B cell (primary cell): ENCODE measurements around the gene PIP5KL1. TPM values are rescaled to one million over a fixed set of nuclear protein-coding genes. Genes with fewer than 3 reads are reported as not detected.

Experiments used
- ATAC-seq: fragments of 200-7000 bp; cut with Tn5 transposase; one replicate; pipeline ENCODE4 v1.10.0; 2021; ENCODE audit warnings: low read depth, mild to moderate bottlenecking, moderate number of reproducible peaks, moderate library complexity
- CTCF ChIA-PET: fragments of 350-600 bp; sonication (Branson Sonifier 250); formaldehyde crosslinking; loops from one replicate; lab custom pipeline; 2021; ENCODE audit warnings: antibody characterized with exemption, inconsistent platforms; lab: Charles Lee
- POLR2A ChIA-PET: fragments of 350-600 bp; sonication (Branson Sonifier 250); formaldehyde crosslinking; loops from one replicate; lab custom pipeline; 2021; ENCODE audit warnings: antibody characterized with exemption; lab: Charles Lee
- DNase-seq: peaks from one replicate; pipeline ENCODE4 v3.0.0; 2013
- H2AFZ ChIP-seq: 2 replicates; pipeline ENCODE4 v1.6.1; 2012; ENCODE audit warnings: mild to moderate bottlenecking, low read depth, low read length; ENCODE audit not compliant: insufficient read depth, poor library complexity, severe bottlenecking
- H3K27ac ChIP-seq, 2 donors: 1 replicate in 1 of 2; 2 replicates in 1 of 2; pipeline ENCODE4 v1.5.1; 2012 to 2013; ENCODE audit warnings: low read length in 2 of 2, mild to moderate bottlenecking in 2 of 2, moderate library complexity in 1 of 2
- H3K27me3 ChIP-seq, 4 experiments: fragments of 200-600 bp in 1 of 4; sonication (generic) in 1 of 4; replicated peaks in 1 of 4; 1 replicate in 2 of 4; 2 replicates in 2 of 4; pipeline versions ENCODE4 v1.6.1 to v1.7.0; 2013 to 2016; ENCODE audit warnings: low read length in 3 of 4, mild to moderate bottlenecking in 2 of 4, mixed read lengths in 1 of 4, moderate library complexity in 1 of 4; ENCODE audit not compliant: insufficient read depth in 4 of 4, control insufficient read depth in 3 of 4; ENCODE audit errors: control extremely low read depth in 1 of 4
- H3K36me3 ChIP-seq, 2 experiments: replicated peaks in 1 of 2; 1 replicate in 1 of 2; 2 replicates in 1 of 2; pipeline versions ENCODE4 v1.6.1 to v1.7.1; 2013; ENCODE audit warnings: low read length in 1 of 2; ENCODE audit not compliant: insufficient read depth in 2 of 2, control insufficient read depth in 1 of 2; ENCODE audit errors: control extremely low read depth in 1 of 2, extremely low read depth in 1 of 2
- H3K4me1 ChIP-seq, 2 donors: fragments of 200-600 bp in 1 of 2; sonication (generic) in 1 of 2; 1 replicate in 1 of 2; 2 replicates in 1 of 2; pipeline versions ENCODE4 v1.5.1 to v1.6.1; 2013 to 2017; ENCODE audit warnings: low read length in 2 of 2; ENCODE audit not compliant: control insufficient read depth in 2 of 2, insufficient read depth in 2 of 2
- H3K4me2 ChIP-seq: replicated peaks from 2 replicates; pipeline ENCODE3; 2012; ENCODE audit warnings: mild to moderate bottlenecking, low read depth, low read length; ENCODE audit not compliant: poor library complexity, severe bottlenecking
- H3K4me3 ChIP-seq, 5 experiments: fragments of 200-600 bp in 1 of 5; sonication (generic) in 1 of 5; 1 replicate in 3 of 5; 2 replicates in 2 of 5; pipeline versions ENCODE4 v1.5.1 to v1.7.0; 2011 to 2016; ENCODE audit warnings: low read length in 4 of 5, mild to moderate bottlenecking in 4 of 5, low read depth in 2 of 5, control low read depth in 1 of 5, moderate library complexity in 1 of 5; ENCODE audit not compliant: insufficient read depth in 1 of 5; ENCODE audit errors: control extremely low read depth in 1 of 5, extremely low read depth in 1 of 5
- H3K79me2 ChIP-seq: fragments of 200-600 bp; sonication (generic); one replicate; pipeline ENCODE4 v1.6.0; 2016; ENCODE audit warnings: low read length; ENCODE audit not compliant: control insufficient read depth, insufficient read depth
- H3K9ac ChIP-seq: fragments of 200-600 bp; sonication (generic); 2 replicates; pipeline ENCODE4 v1.6.1; 2017; ENCODE audit warnings: mild to moderate bottlenecking, low read length, moderate library complexity
- H3K9me3 ChIP-seq, 3 donors: one replicate each; pipeline versions ENCODE4 v1.6.1 to v1.7.1; 2013; ENCODE audit warnings: low read length in 2 of 3; ENCODE audit not compliant: control insufficient read depth in 2 of 3, insufficient read depth in 1 of 3; ENCODE audit errors: control extremely low read depth in 1 of 3
- H4K20me1 ChIP-seq: 2 replicates; pipeline ENCODE4 v1.6.0; 2012; ENCODE audit warnings: mild to moderate bottlenecking, low read length; ENCODE audit not compliant: insufficient read depth, control insufficient read depth, poor library complexity, severe bottlenecking
- H3K27ac Mint-ChIP-seq: one replicate; pipeline ENCODE4 v1.8.0; 2021; ENCODE audit warnings: mixed read lengths
- H3K27me3 Mint-ChIP-seq: one replicate; pipeline ENCODE4 v1.8.0; 2021; ENCODE audit warnings: mixed read lengths
- H3K4me1 Mint-ChIP-seq: one replicate; pipeline ENCODE4 v1.8.0; 2021; ENCODE audit warnings: mixed read lengths
- H3K4me3 Mint-ChIP-seq: one replicate; pipeline ENCODE4 v1.8.0; 2021; ENCODE audit warnings: mixed read lengths
- H3K9me3 Mint-ChIP-seq: one replicate; pipeline ENCODE4 v1.8.0; 2022; ENCODE audit warnings: mixed read lengths; ENCODE audit not compliant: insufficient read depth
- CTCF ChIP-seq: fragments of 200-600 bp; IDR thresholded peaks from one replicate; pipeline ENCODE4 v1.8.0; 2022; ENCODE audit warnings: antibody characterized with exemption, mild to moderate bottlenecking
- EZH2 ChIP-seq: IDR thresholded peaks from 2 replicates; pipeline ENCODE4 v1.6.1; 2012; ENCODE audit warnings: borderline replicate concordance, low read depth, mild to moderate bottlenecking, moderate library complexity, low read length; ENCODE audit not compliant: insufficient read depth, poor library complexity, severe bottlenecking
- WGBS: methylation state at CpG from one replicate; pipeline ENCODE4 v1.1.5; 2013; ENCODE audit warnings: missing lambda C conversion rate; ENCODE audit not compliant: insufficient coverage; 5-methylcytosine and 5-hydroxymethylcytosine counted together
- intact Hi-C: fragments of 100-400 bp; cut with micrococcal nuclease; formaldehyde crosslinking; loops from one replicate; pipeline ENCODE4 v1.10.0; 2022
- polyA plus RNA-seq: library from polyadenylated mRNA; depleted of rRNA; stranded (reverse); fragments of >200 nt; gene quantifications from 2 replicates; pipeline ENCODE4 v1.2.3, GENCODE V29; 2012
- total RNA-seq, 2 donors: library from RNA; stranded (reverse); fragments of 120-200 nt in 1 of 2; gene quantifications; 1 replicate in 1 of 2; 2 replicates in 1 of 2; pipeline versions ENCODE4 v1.2.3 to v1.2.4, GENCODE V29; 2013 to 2022

PIP5KL1 gene
- total and polyA plus RNA-seq, 2 donors (not counting 1 experiment from before 2014, with no cell fraction given): 0.75 to 1.4 TPM

GRCh38 chr9:127876764-127877562 is 53.6 kb downstream of the PIP5KL1 start:
- Histone ChIP-seq H3K9me3 (no peaks in the 10 kb centered on the region), H3K27ac (no peak overlapping the region), H3K36me3 (no peaks in the 10 kb centered on the region), H3K4me1 (peaks cover 21 to 30% of the 10 kb centered on the region in 2 donors), H3K4me2 (peak overlapping the region; percentile 79), H3K9ac (peak overlapping the region; percentile 32), H3K4me3 (peak overlapping the region in 3 of 5 experiments; percentile 25 to 34 (median 30)), H3K79me2 (peaks cover 4% of the 10 kb centered on the region), H4K20me1 (no peaks in the 10 kb centered on the region), H3K27me3 (peaks cover 0 to 12% (median 3%) of the 10 kb centered on the region in 4 experiments), H2AFZ (peak overlapping the region; percentile 64)
- Mint-ChIP-seq H3K4me1 (peaks cover 25% of the 10 kb centered on the region), H3K9me3 (no peaks in the 10 kb centered on the region), H3K27me3 (no peaks in the 10 kb centered on the region), H3K4me3 (peak overlapping the region; percentile 75), H3K27ac (peak overlapping the region; percentile 26)
- TF ChIP-seq CTCF (no peak), EZH2 (no peak)
- DNase-seq: no peak
- 45% methylated on average over 25 of the region's 26 CpGs for WGBS
- POLR2A ChIA-PET: no interaction called here
- intact Hi-C loops: no loop called here
- CTCF ChIA-PET: no interaction called here
- ATAC-seq: no peak
